HCT116 (cell line): ENCODE measurements around the gene SCN1A. TPM values are rescaled to one million over a fixed set of nuclear protein-coding genes. Genes with fewer than 3 reads are reported as not detected.

ENCODE experiments used
- ATAC-seq: fragments of 200-7000 bp; cut with Tn5 transposase; 2 replicates; pipeline ENCODE4 v1.9.1; 2020; ENCODE audit warnings: mild to moderate bottlenecking, moderate library complexity
- BruUV-seq: library from RNA; stranded (reverse); fragments of 400-500 nt; replicated peaks from 2 replicates; lab custom pipeline; 2021; lab: Mats Ljungman, UMichigan
- CTCF ChIA-PET: fragments of 300-600 bp; sonication (Branson Sonifier 250); formaldehyde crosslinking; loops from one replicate; lab custom pipeline; 2021; ENCODE audit warnings: antibody characterized with exemption; lab: Charles Lee
- POLR2A ChIA-PET: fragments of 300-600, 350-600 bp; sonication (Branson Sonifier 250); formaldehyde crosslinking; loops from one replicate; lab custom pipeline; 2021; ENCODE audit warnings: antibody characterized with exemption; lab: Charles Lee
- RAD21 ChIA-PET, 2 experiments: fragments of 300-600 bp; sonication (Branson Sonifier 250); formaldehyde crosslinking; loops; one replicate each; lab custom pipeline; 2023; ENCODE audit warnings: low total read pairs in 2 of 2; ENCODE audit not compliant: uncharacterized antibody in 2 of 2, unreplicated experiment in 2 of 2, low non-redundant PET in 1 of 2; lab: Charles Lee
- DNase-seq: peaks from one replicate; pipeline ENCODE4 v3.0.0-alpha.2; 2010; ENCODE audit warnings: low read depth, low spot score
- H2AFZ ChIP-seq: fragments of 200-600 bp; shearing (Covaris generic), sonication (generic); 2 replicates; pipeline ENCODE4 v1.6.1; 2017; ENCODE audit warnings: low read depth, mixed run types, mixed read lengths, antibody characterized with exemption, low read length; ENCODE audit not compliant: poor library complexity, severe bottlenecking
- H3K27ac ChIP-seq: 2 replicates; pipeline ENCODE4 v1.5.1; 2012; ENCODE audit warnings: low read depth, low read length
- H3K27me3 ChIP-seq: fragments of 200-600 bp; sonication (generic); 2 replicates; pipeline ENCODE4 v1.6.1; 2016; ENCODE audit warnings: mixed run types, low read length, mixed read lengths; ENCODE audit not compliant: insufficient read depth
- H3K36me3 ChIP-seq, 2 experiments: fragments of 200-500 bp in 1 of 2; fragments of 200-600 bp in 1 of 2; sonication (Bioruptor generic) in 1 of 2; sonication (generic) in 1 of 2; 2 replicates each; pipeline versions ENCODE4 v1.5.1 to v1.6.1; 2014 to 2016; ENCODE audit warnings: low read length in 2 of 2, inconsistent platforms in 1 of 2, mixed read lengths in 1 of 2, mixed run types in 1 of 2; ENCODE audit not compliant: insufficient read depth in 2 of 2, control insufficient read depth in 1 of 2
- H3K4me1 ChIP-seq, 2 experiments: fragments of 200-600 bp in 1 of 2; sonication (generic) in 1 of 2; 2 replicates each; pipeline versions ENCODE4 v1.5.1 to v1.6.1; 2012 to 2017; ENCODE audit warnings: low read length in 2 of 2, inconsistent platforms in 1 of 2, mild to moderate bottlenecking in 1 of 2, mixed read lengths in 1 of 2, mixed run types in 1 of 2, moderate library complexity in 1 of 2; ENCODE audit not compliant: insufficient read depth in 2 of 2, control insufficient read depth in 1 of 2
- H3K4me2 ChIP-seq: fragments of 200-600 bp; sonication (generic); 2 replicates; pipeline ENCODE4 v1.6.1; 2017; ENCODE audit warnings: mixed run types, low read length, mixed read lengths
- H3K4me3 ChIP-seq, 2 experiments: fragments of 200-600 bp in 1 of 2; sonication (generic) in 1 of 2; replicated peaks in 1 of 2; 2 replicates each; pipeline ENCODE4 v1.5.1; 2011 to 2016; ENCODE audit warnings: low read length in 2 of 2, control low read depth in 1 of 2, low read depth in 1 of 2, mild to moderate bottlenecking in 1 of 2, mixed read lengths in 1 of 2, mixed run types in 1 of 2
- H3K79me2 ChIP-seq: fragments of 200-600 bp; sonication (generic); 2 replicates; pipeline ENCODE4 v1.6.1; 2017; ENCODE audit warnings: mild to moderate bottlenecking, mixed run types, low read length, moderate library complexity, mixed read lengths; ENCODE audit not compliant: insufficient read depth
- H3K9ac ChIP-seq: fragments of 200-600 bp; sonication (generic); 2 replicates; pipeline ENCODE4 v1.6.1; 2016; ENCODE audit warnings: low read length, mixed read lengths
- H3K9me2 ChIP-seq: fragments of 200-600 bp; sonication (generic), shearing (Covaris generic); 2 replicates; pipeline ENCODE4 v1.6.1; 2017; ENCODE audit warnings: mixed run types, mild to moderate bottlenecking, moderate library complexity; ENCODE audit not compliant: insufficient read depth
- H3K9me3 ChIP-seq, 2 experiments: fragments of 200-500 bp in 1 of 2; fragments of 200-600 bp in 1 of 2; sonication (Bioruptor generic) in 1 of 2; sonication (generic) in 1 of 2; 2 replicates each; pipeline ENCODE4 v1.6.1; 2014 to 2017; ENCODE audit warnings: low read length in 2 of 2, mixed read lengths in 2 of 2, inconsistent platforms in 1 of 2, low read depth in 1 of 2, mild to moderate bottlenecking in 1 of 2, mixed run types in 1 of 2, moderate library complexity in 1 of 2; ENCODE audit not compliant: control insufficient read depth in 1 of 2, insufficient read depth in 1 of 2
- H4K20me1 ChIP-seq: fragments of 200-600 bp; sonication (generic), shearing (Covaris generic); 2 replicates; pipeline ENCODE4 v1.6.1; 2017; ENCODE audit warnings: mixed run types, mild to moderate bottlenecking, moderate library complexity; ENCODE audit not compliant: insufficient read depth
- RAD21 ChIP-seq: IDR thresholded peaks from 2 replicates; pipeline ENCODE4 v1.6.1; 2012; ENCODE audit warnings: low read depth, mild to moderate bottlenecking
- intact Hi-C: fragments of 100-400 bp; cut with micrococcal nuclease; formaldehyde crosslinking; loops from 2 replicates; pipeline ENCODE4 v1.10.0; 2022
- total RNA-seq: library from RNA; stranded (reverse); gene quantifications from one replicate; pipeline ENCODE4 v1.2.1, GENCODE V29; 2021; ENCODE audit not compliant: unreplicated experiment
- TF ChIP-seq, protein P1 (sequence below), 3 experiments: fragments of 200-600 bp in 1 of 3; sonication (generic) in 1 of 3; IDR thresholded peaks in 2 of 3; conservative IDR thresholded peaks in 1 of 3; 2 replicates each; pipeline ENCODE4 v1.5.1; 2012 to 2017; ENCODE audit warnings: low read depth in 2 of 3, low read length in 2 of 3, antibody characterized with exemption in 1 of 3, borderline replicate concordance in 1 of 3, control low read depth in 1 of 3, mild to moderate bottlenecking in 1 of 3, mixed read lengths in 1 of 3, mixed run types in 1 of 3, moderate library complexity in 1 of 3; ENCODE audit not compliant: insufficient read depth in 1 of 3
- TF ChIP-seq, protein P2 (sequence below): IDR thresholded peaks from 2 replicates; pipeline ENCODE4 v1.6.1; 2011; ENCODE audit warnings: mild to moderate bottlenecking, low read length, moderate library complexity; ENCODE audit not compliant: insufficient replicate concordance; ENCODE audit errors: extremely low read depth

Gene SCN1A
- total RNA-seq, 1 experiment from 2014 or later = not detected

DNA sequence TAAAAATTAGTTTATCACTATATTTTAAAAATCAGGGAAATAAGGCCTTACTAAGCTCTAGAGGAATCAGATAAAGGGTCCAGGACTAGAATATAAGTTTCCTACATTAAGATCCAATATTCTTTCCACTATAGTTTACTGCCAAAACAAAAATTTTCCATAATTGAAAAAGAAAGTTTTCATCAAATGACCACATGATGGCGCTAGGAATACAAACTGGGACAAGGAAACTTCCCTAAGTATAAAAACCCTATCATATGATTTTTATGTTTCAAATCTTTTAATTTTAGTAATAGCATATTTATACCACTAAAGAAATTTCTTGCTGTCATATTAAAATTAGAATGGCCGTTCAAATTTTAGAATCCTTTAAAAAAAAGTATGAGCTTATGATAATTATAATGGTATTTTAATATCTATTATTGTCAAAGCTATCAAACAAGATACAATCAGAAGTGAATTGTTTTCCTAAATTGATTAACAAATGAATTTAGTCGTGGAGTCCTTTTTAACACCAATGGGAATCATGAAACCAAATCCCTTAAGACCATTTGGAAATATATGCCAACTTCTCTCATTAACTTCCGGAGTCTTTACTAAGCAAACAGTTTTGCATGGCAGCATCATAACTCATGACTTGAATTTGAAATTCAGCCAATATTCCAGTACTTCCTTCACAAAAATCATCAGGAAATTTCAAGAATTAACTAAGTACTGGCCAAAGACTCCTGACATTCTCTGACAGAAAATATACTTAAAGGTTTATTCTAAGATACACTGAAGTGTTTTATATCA, 70.3 kb downstream of the SCN1A start:
- DNase-seq = no peak
- no peaks in the 10 kb centered on the region for H3K9me3 ChIP-seq
- peak; percentile 56 for TF ChIP-seq RAD21
- TF ChIP-seq, protein P1, sequence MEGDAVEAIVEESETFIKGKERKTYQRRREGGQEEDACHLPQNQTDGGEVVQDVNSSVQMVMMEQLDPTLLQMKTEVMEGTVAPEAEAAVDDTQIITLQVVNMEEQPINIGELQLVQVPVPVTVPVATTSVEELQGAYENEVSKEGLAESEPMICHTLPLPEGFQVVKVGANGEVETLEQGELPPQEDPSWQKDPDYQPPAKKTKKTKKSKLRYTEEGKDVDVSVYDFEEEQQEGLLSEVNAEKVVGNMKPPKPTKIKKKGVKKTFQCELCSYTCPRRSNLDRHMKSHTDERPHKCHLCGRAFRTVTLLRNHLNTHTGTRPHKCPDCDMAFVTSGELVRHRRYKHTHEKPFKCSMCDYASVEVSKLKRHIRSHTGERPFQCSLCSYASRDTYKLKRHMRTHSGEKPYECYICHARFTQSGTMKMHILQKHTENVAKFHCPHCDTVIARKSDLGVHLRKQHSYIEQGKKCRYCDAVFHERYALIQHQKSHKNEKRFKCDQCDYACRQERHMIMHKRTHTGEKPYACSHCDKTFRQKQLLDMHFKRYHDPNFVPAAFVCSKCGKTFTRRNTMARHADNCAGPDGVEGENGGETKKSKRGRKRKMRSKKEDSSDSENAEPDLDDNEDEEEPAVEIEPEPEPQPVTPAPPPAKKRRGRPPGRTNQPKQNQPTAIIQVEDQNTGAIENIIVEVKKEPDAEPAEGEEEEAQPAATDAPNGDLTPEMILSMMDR (IDR thresholded peaks at IDR 0.05 in 2 of 3, conservative IDR thresholded peaks at IDR 0.05 in 1 of 3; ENCODE audit: borderline replicate concordance in 1 of 3, insufficient read depth in 1 of 3, low read depth in 2 of 3, low read length in 2 of 3) = peak; percentile 41 to 56 (median 54); a peak in 5 of 6 replicates
- TF ChIP-seq, protein P2, sequence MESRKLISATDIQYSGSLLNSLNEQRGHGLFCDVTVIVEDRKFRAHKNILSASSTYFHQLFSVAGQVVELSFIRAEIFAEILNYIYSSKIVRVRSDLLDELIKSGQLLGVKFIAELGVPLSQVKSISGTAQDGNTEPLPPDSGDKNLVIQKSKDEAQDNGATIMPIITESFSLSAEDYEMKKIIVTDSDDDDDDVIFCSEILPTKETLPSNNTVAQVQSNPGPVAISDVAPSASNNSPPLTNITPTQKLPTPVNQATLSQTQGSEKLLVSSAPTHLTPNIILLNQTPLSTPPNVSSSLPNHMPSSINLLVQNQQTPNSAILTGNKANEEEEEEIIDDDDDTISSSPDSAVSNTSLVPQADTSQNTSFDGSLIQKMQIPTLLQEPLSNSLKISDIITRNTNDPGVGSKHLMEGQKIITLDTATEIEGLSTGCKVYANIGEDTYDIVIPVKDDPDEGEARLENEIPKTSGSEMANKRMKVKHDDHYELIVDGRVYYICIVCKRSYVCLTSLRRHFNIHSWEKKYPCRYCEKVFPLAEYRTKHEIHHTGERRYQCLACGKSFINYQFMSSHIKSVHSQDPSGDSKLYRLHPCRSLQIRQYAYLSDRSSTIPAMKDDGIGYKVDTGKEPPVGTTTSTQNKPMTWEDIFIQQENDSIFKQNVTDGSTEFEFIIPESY = no peak
- TF ChIP-seq, all 23 proteins: peak for 2
- Histone ChIP-seq H3K36me3 (no peaks in the 10 kb centered on the region), H3K4me3 (no peak overlapping the region), H3K9ac (no peak overlapping the region), H2AFZ (no peak overlapping the region), H3K9me2 (no peaks in the 10 kb centered on the region), H3K79me2 (no peaks in the 10 kb centered on the region), H3K27ac (no peak overlapping the region), H3K27me3 (peaks cover 36% of the 10 kb centered on the region), H4K20me1 (no peaks in the 10 kb centered on the region), H3K4me1 (no peaks in the 10 kb centered on the region), H3K4me2 (no peak overlapping the region)
- no TSS peak for BruUV-seq
- intact Hi-C loops = loop anchor here (2.0 kb wide), 3 partner anchors 71 to 361 kb away; partner anchors contain the start of gene SCN1A
- ChIA-PET CTCF (interaction anchor here (0.7 to 5.7 kb wide), 16 partner anchors 10 to 362 kb away, joined by 3 to 46 read pairs (median 4); partner anchors contain the start of gene SCN1A), POLR2A (no interaction called here), RAD21 (interaction anchor here in 1 of 2 experiments (1.4 kb wide), 1 partner anchor 70 kb away, joined by 8 read pairs; the partner anchor contains the start of gene SCN1A)
- ATAC-seq = peak; percentile 44; the same call in 1 of the 2 replicates
